GM19193 (cell line): Measurements from ENCODE around the gene APBA2.

Experiments
- POLR2A ChIP-seq: IDR thresholded peaks from 4 replicates; pipeline ENCODE4 v1.6.1; 2011; ENCODE audit not compliant: insufficient read depth, insufficient read length; ENCODE audit errors: extremely low read depth

APBA2 gene

GRCh38 chr15:28912422-28912821, 26.6 kb downstream of the APBA2 start:
- TF ChIP-seq POLR2A, result no peak

GRCh38 chr15:28913171-28913765, 27.5 kb downstream of the APBA2 start:
- no peak for TF ChIP-seq POLR2A

- TF ChIP-seq POLR2A, result no peak
These were observed 28.3 kb downstream of the APBA2 start for GRCh38 chr15:28914046-28914445.

GRCh38 chr15:28914483-28915023, 28.8 kb downstream of the APBA2 start:
- no peak for TF ChIP-seq POLR2A

- no peak for TF ChIP-seq POLR2A
These were observed 29.5 kb downstream of the APBA2 start for GRCh38 chr15:28915041-28915810.

- TF ChIP-seq POLR2A, result no peak
These were observed 30.2 kb downstream of the APBA2 start for GRCh38 chr15:28915935-28916334.

GRCh38 chr15:28917791-28918140, 32.0 kb downstream of the APBA2 start:
- TF ChIP-seq POLR2A, result no peak

- no peak for TF ChIP-seq POLR2A
These were observed 32.6 kb downstream of the APBA2 start for GRCh38 chr15:28918141-28918983.

- TF ChIP-seq POLR2A, result no peak
These were observed 33.4 kb downstream of the APBA2 start for GRCh38 chr15:28919201-28919635.

- TF ChIP-seq POLR2A, result no peak
These were observed 34.2 kb downstream of the APBA2 start for GRCh38 chr15:28919679-28920655.

- no peak for TF ChIP-seq POLR2A
These were observed 35.1 kb downstream of the APBA2 start for GRCh38 chr15:28920781-28921331.

GRCh38 chr15:28921336-28921735, 35.6 kb downstream of the APBA2 start:
- TF ChIP-seq POLR2A, result no peak

GRCh38 chr15:28921919-28922706, 36.3 kb downstream of the APBA2 start:
- no peak for TF ChIP-seq POLR2A

- TF ChIP-seq POLR2A, result no peak
These were observed 36.9 kb downstream of the APBA2 start for GRCh38 chr15:28922707-28923012.

GRCh38 chr15:28923726-28924280, 38.0 kb downstream of the APBA2 start:
- no peak for TF ChIP-seq POLR2A
